Fibroblast of skin of right quadriceps (primary cell): ENCODE data around the gene ERBB2.

Source experiments
- DNase-seq: peaks from one replicate; pipeline ENCODE4 v3.0.0-alpha.2; 2013

The ERBB2 gene

GRCh38 chr17:39729280-39729851 is 29.5 kb downstream of the ERBB2 start:
- DNase-seq, result no peak

DNA sequence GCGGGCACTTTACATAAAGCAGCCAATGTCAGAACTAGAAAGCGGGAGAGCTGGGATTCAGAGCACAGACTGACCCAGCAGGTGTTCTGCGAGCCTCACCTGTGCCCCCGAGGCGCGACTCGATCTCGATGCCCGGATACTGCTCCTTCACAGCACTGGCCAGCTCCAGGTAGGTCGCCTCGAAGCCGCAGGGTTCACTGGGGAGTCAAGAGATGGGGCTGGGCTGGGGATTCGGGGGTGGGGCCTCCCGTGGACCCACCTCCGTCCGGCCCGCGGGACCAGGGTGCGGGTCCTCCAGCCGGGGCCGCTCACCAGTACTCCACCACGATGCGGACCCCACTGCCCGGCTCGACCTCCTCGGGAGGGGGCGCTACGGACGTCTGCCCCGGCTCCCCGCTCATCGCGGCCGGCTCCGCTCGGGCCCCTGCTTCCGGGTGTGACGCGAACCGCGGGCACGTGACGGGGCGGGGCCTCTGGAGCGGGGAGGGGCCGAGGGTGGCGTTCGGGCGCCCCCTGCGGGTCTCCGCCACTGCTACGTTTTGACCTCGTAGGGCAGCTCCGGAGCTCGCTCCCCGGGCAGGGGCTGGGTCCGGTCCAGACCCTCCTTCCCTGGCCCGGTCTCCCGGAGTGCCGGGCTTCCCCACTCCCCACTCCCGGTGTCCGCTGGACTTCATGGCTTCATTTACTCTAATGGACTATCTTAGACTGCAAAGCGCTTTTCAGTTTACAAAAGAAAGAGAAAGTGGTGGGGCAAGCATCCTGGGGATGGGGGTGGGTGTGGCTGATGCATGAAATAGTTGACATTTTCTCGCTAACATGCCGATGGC is 30.4 kb downstream of the ERBB2 start, which contains the start of gene MIEN1:
Gene MIEN1 (minus strand): TSS at position 438 of the 827 bp plus-strand sequence. CDS start 37 bp downstream, at position 401.
- DNase-seq, result peak; percentile 80

GRCh38 chr17:39732586-39732985 is 32.7 kb downstream of the ERBB2 start:
- DNase-seq, result no peak

- no peak for DNase-seq
Measured at GRCh38 chr17:39735882-39736281, 36.0 kb downstream of the ERBB2 start.

GRCh38 chr17:39736319-39737165 is 36.7 kb downstream of the ERBB2 start:
- peak; percentile 15 for DNase-seq

- DNase-seq, result no peak
Measured at GRCh38 chr17:39737206-39737759, 37.4 kb downstream of the ERBB2 start.

DNA sequence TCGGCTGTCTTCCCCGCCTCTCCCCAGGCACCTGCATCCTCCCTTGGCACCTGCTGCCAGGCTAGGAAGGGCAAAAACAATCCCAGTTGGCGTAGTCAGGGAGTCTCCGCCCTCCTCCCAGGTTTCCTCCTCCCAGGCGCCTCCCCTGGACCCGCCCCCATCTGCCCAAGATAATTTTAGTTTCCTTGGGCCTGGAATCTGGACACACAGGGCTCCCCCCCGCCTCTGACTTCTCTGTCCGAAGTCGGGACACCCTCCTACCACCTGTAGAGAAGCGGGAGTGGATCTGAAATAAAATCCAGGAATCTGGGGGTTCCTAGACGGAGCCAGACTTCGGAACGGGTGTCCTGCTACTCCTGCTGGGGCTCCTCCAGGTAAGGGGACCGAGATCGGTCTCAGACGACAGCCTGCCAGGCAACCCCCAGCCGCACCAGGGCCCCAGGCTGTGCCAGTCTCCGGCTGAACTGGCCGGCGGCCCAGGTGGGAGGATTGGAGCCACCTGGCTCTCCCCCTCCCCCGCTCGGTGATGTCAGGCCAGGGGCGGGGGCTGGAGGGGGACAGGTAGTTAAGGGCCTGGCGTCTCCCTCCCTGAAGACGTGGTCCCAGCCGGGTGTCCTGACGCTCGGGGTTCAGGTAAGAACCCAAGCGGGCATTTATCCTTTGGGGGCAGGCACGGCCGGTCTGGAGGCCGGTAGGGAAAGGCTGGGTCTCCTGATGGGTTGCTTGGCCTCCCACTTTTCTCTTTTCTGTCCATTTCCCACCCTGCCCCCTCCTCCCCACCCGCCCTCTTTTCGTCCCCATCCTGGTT is 38.1 kb downstream of the ERBB2 start, which contains the start of gene GRB7:
Gene GRB7 (plus strand): TSS at position 179 of the 808 bp plus-strand sequence. CDS start 4,364 bp downstream, outside the sequence.
- DNase-seq, result no peak

GRCh38 chr17:39738568-39738901 is 38.7 kb downstream of the ERBB2 start:
- no peak for DNase-seq

GRCh38 chr17:39738983-39739884 is 39.4 kb downstream of the ERBB2 start:
- peak; percentile 52 for DNase-seq

GRCh38 chr17:39739885-39740356 is 40.1 kb downstream of the ERBB2 start:
- DNase-seq, result peak; percentile 44

- peak; percentile 77 for DNase-seq
Measured at GRCh38 chr17:39740357-39741111, 40.7 kb downstream of the ERBB2 start.

- no peak for DNase-seq
Measured at GRCh38 chr17:39742126-39742855, 42.4 kb downstream of the ERBB2 start.

DNA sequence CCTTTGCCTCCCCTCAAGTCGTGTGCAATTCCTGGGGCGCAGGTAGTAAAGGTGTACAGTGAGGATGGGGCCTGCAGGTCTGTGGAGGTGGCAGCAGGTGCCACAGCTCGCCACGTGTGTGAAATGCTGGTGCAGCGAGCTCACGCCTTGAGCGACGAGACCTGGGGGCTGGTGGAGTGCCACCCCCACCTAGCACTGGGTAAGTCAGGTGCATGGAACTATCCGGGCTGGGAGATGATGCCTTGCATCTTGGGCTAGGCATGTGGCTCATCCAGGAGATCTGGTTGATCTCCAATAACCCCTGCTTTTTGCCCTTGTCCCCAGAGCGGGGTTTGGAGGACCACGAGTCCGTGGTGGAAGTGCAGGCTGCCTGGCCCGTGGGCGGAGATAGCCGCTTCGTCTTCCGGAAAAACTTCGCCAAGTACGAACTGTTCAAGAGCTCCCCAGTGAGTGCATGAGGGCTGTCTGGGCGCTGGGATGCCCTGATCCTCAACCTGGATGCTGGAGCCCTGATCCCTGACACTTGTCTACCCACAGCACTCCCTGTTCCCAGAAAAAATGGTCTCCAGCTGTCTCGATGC is 43.1 kb downstream of the ERBB2 start:
- no peak for DNase-seq

DNA sequence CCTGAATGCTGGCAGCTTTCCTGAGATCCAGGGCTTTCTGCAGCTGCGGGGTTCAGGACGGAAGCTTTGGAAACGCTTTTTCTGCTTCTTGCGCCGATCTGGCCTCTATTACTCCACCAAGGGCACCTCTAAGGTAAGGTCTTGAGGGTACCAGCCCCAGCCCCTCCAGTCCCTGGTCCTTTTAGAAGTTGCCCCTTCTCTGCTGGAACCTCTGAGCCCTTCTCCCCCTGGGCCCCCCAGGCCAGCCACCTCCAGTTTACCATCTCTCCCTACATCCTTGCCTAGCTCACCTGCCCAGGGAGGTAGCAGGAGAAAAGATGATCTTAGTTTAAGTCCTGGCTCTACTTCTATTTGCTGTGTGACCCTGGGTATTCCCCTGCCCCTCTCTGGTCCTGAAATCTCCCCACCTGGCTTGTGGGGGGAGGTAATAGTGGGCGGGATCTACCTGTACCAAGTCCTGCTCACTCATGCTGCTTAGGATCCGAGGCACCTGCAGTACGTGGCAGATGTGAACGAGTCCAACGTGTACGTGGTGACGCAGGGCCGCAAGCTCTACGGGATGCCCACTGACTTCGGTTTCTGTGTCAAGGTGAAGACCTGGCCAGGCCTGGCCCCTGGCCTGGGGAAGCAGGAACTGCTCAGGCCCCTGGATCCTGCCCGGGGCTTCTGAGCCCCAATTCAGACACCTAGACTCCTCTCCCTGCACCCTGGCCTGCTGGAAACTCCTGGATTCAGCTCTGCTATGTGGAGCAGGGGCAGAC is 44.4 kb downstream of the ERBB2 start:
- no peak for DNase-seq

GRCh38 chr17:39744836-39745215 is 45.0 kb downstream of the ERBB2 start:
- no peak for DNase-seq

DNA sequence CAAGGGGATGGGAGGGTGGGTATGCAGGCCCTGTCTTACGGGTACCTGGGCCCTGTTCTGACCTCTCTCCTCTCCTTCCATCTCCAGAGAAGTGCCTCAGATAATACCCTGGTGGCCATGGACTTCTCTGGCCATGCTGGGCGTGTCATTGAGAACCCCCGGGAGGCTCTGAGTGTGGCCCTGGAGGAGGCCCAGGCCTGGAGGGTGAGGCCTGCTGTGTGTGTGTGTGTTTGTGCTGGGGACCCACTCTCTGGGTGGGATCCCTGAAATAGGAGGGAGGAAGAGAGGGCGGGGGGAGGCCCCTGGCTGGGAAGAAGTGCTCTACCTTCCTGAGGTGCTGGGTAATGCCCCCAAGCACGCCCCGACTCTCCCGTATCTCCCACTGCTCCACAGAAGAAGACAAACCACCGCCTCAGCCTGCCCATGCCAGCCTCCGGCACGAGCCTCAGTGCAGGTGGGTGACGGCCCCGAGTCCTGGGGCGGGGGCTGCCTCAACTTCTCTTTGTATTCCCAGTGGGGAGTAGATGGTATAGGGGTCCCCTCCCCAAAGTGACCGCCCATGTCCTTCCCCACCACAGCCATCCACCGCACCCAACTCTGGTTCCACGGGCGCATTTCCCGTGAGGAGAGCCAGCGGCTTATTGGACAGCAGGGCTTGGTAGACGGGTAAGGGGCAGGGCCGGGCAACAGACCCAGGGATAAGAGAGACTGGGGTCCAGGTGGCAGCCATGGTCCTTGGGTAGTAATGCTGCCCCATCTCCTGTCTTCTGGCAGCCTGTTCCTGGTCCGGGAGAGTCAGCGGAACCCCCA is 45.7 kb downstream of the ERBB2 start:
- no peak for DNase-seq

DNA sequence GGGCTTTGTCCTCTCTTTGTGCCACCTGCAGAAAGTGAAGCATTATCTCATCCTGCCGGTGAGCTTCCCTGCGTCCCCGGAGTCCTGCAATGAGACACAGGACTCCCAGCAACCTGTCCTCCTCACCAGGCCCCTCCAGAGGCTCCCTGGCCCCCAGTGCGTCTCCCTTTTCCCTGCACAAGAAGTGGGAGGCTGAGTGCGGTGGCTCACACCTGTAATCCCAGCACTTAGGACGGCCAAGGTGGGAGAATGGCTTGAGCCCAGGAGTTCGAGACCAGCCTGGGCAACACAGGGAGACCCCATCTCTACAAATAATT is 46.2 kb downstream of the ERBB2 start:
- DNase-seq, result no peak

GRCh38 chr17:39747745-39748144 is 47.9 kb downstream of the ERBB2 start:
- no peak for DNase-seq
